KBM-7 (cell line): ENCODE results near the gene GAREM1.
"Not testable (repeated sequence)": the region's sequence is repeated elsewhere in the genome, so short reads cannot be mapped to it uniquely, and the experiment has no call there.

Experiments used
- DNase-seq: peaks from one replicate; pipeline ENCODE4 v3.0.0-alpha.2; 2015
- in situ Hi-C: fragments of 300-500 bp; cut with MboI; formaldehyde crosslinking; loops from 2 replicates; pipeline ENCODE4 v1.14.3; 2020; ENCODE audit warnings: low sequenced_read_pairs, low pct_unique_long_range_greater_than_20kb, mixed read lengths

Gene GAREM1

DNA sequence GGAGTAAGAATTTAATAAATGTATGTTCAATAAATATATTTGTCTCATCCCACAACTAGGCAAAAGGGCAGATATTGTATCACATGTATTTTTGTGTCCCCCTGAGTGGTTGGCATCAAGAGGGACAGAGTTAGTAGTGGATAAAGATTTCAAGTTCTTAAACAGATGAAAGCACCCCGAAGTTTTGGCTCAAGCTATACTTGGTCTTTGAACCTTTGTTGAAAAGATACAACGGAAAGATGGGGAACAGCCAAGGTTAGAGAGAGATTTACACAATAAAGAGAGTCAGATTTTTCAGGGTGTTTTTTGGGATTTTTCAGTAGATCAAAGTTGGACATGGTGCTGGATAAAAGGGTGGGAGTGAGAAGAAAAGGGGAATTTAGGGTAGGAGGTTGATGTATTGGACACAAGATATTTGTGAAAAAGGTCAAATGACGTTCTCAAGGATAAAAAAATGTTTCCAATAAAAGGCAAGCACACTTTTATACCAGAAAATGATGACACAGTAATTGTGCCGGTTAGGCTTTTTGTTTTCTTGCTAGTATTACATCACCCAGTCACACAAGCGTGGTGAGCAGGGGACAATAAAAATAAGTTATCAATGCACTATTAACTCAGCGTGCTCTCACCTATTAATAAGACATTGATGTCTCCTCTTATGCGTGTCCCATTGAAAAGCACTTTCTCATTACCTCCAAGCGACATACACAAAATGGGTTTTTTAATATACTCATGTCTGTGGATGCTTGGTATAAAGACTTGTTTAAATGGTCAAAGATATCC, 221.3 kb downstream of the GAREM1 start:
- in situ Hi-C loops, result no loop called here
- DNase-seq, result no peak

GRCh38 chr18:32244881-32245280, 225.8 kb downstream of the GAREM1 start:
- DNase-seq, result no peak
- in situ Hi-C loops, result no loop called here

DNA sequence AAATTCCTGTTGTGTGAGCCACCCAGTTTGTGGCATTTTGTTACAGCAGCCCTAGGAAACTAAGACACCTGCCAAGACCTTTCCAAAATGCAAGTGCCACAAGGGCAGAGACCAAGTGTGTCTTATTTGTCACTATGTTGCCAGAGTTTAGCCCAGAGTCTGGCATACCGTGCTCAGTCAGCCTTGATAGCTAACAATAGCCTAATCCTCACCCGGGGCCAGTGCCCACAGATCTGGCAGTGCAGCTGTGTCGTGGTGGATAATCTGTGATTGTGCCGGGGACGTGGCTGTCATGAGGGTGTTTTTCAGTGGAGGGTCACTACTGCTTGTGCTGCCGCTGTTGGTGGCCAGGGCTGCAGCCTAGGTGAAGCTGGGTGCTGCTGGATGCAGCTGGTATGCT, 227.3 kb downstream of the GAREM1 start:
- in situ Hi-C loops, result no loop called here
- no peak for DNase-seq

DNA sequence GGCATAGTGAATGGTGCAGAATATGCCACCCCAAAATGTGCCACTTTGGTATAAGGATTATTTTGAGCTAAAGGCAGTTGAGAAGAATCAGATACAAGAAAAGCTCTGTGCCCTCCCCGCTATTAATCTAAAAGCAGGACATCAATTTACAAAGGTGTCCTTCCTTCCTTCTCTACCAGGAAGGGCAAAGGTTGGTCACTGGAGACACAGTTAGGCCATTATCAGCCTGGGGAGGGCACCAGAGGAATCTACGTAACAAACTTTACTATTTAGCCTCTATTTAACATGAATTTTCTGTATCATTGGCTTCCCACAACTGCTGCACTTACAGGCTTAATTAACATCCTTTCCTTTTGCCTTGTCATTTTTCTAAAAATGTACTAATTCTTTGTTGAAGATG, 228.3 kb downstream of the GAREM1 start:
- in situ Hi-C loops, result no loop called here

DNA sequence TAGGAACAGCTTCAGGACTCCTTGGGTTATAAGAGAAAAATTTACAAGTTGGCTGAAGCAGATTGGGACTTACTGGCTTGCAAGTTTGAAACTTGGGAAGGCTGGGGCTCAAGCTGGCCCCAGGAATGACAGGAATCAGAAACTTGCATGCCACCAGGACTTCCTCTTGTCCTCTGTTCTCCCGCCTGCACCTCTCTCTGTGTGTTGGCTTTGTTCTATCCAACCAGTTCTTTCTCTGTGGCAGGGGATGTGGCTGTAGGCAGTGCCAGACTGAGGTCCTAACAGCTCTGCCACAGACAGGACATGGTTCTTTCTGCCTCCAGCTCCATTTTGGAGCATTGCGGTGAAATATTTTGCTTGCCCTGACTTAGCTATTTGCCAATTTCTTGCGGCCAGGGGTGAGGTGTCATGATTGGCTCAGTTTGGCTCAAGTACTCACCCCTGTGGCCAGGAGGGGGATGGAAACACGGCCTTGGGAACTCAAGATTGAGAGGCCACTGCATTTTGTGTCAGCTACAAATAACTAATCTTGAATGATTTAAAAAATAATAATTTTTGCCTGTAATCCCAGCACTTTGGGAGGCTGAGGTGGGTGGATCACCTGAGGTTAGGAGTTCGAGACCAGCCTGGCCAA, 231.9 kb downstream of the GAREM1 start:
- in situ Hi-C loops, result no loop called here
- DNase-seq, result no peak

More for the DNA sequence above, 228.3 kb downstream of the GAREM1 start:
- no peak for DNase-seq

DNA sequence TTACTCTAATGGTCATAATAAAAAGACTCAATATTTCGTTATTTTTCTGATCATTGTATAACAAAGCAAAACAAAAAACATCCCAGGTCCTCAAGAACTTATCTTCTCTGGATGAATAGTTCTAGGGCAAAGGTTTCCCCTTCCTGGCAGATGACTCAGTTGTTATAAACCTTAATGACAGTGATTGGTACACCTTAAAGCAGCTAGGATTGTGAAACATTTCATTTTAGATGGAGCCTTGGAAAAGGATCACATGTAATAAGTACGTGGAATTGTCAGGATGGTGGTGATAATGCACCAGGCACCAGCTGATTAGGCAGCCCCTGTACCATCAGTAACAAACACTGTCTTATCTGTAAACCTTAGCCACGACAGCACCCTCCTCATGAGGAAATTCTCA, 233.6 kb downstream of the GAREM1 start:
- in situ Hi-C loops, result no loop called here
- no peak for DNase-seq

- DNase-seq, in situ Hi-C loops: not testable (repeated sequence)
These were observed 237.3 kb downstream of the GAREM1 start for GRCh38 chr18:32233348-32233747.

DNA sequence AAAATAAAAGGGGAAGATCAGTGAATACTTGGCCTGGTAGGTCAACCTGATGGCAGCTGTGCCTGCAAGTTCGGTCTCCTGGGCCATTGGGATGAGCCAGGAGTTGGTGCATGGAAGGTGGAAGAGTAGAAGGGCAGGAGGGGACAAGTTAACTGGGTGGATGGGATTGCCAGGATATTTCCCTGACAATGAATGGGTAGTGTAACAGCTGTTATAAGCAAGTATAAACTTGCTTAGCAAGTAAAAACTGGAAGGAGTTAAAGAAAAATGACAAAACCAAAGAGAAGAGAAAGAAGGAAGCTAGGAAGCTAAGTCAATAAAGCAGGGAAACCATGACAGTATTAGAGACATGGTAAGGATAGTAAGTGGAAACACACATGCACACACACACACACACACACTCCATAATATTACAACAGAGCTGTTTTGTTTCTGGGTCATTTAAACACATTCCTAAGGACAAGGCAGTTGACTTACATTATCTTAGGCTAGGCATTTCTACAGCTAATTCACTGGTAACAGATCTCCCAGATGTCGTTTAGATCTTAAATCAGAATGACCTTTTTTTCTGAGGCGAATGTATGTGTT, 251.2 kb downstream of the GAREM1 start:
- in situ Hi-C loops, result no loop called here
- DNase-seq, result no peak

GRCh38 chr18:32216390-32216789, 254.3 kb downstream of the GAREM1 start:
- in situ Hi-C loops, result no loop called here
- DNase-seq, result no peak

- no peak for DNase-seq
- in situ Hi-C loops, result no loop called here
These were observed 257.0 kb downstream of the GAREM1 start for GRCh38 chr18:32213693-32214092.
